ENCODE results near the gene AJAP1.

DNA sequence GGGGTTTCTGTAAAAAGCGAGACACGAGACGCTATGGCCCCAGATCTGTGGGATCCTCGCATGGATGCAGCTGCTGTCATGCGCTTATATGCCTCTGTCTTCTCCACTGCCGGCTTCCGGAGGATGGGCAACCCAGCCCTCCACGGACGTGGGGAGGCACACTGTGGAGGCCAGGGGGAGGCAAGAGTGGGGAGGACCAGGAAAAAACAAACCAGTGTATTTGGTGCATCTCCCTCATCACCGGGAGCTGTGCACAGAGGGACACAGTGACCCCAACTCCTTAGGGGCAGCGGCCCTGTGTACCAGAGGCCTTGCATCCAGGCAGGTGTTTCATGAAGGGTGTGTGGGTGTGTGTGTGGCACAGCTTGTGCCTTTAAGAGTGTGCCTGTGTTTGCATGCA lies 95.0 kb downstream of the AJAP1 start:
- no peak for TF ChIP-seq FOXM1 (IDR thresholded peaks at IDR 0.05; ENCODE audit: borderline replicate concordance)
- no peak for TF ChIP-seq SP1 (IDR thresholded peaks at IDR 0.05)

All from HEK293T (cell line).